GM12874 (cell line): ENCODE results near the gene GMDS.

Experiments
- CTCF ChIP-seq: IDR thresholded peaks from 2 replicates; pipeline ENCODE4 v1.5.1; 2011; ENCODE audit warnings: low read depth, mild to moderate bottlenecking, control low read depth, low read length, moderate library complexity; ENCODE audit not compliant: insufficient read depth

GMDS gene

GRCh38 chr6:1598433-1598832 is 647.0 kb downstream of the GMDS start:
- TF ChIP-seq CTCF = no peak

DNA sequence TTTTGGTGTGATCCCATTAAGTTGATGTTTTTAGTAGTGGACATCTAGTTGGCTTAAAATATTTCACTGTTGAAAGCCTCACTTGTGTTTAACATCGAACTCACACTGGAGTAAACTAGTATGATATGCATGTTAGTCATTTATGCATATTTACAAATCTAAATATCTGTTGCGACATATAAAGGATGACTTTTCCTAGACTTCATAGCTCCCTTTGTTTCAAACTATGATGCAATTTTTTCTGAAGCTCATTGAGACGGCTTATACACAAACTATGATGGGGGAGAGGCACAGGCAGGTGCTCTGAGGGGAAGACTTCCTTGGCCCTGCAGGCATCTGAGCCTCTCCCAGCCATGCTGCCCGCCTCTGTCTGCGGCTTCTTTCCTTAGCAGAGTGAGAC is 647.5 kb downstream of the GMDS start:
- TF ChIP-seq CTCF = no peak

DNA sequence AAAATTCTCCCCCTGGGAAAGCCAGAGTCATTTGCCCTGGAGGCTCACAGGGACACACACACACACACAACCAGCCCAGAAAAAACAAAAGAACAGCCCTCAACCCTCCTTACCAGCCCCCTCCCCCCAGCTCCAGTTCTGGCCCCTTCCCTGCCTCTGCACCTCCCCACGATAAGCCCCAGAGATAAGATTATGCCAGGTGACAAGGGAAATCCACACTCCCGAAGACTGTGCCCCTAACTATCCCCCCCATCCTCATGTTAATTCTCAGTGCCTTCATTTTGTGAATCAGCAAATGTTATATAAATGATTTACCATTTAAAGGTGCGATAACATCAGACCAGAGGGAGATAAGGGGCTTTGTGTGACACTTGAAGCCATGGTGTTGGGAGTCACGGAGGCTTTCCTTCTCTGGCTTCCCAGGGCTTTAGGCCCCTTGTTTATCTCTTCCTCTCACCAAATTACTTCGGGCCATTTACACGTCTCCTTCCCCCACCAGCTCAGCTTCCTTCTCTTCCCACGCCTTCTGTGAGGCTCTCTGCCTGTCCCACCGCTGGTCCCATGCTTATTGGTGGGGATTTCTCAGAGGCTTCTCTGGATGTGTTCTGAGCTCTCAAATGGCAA is 648.2 kb downstream of the GMDS start:
- TF ChIP-seq CTCF = no peak

GRCh38 chr6:1596088-1596852 is 649.1 kb downstream of the GMDS start:
- peak; percentile 92 for TF ChIP-seq CTCF

DNA sequence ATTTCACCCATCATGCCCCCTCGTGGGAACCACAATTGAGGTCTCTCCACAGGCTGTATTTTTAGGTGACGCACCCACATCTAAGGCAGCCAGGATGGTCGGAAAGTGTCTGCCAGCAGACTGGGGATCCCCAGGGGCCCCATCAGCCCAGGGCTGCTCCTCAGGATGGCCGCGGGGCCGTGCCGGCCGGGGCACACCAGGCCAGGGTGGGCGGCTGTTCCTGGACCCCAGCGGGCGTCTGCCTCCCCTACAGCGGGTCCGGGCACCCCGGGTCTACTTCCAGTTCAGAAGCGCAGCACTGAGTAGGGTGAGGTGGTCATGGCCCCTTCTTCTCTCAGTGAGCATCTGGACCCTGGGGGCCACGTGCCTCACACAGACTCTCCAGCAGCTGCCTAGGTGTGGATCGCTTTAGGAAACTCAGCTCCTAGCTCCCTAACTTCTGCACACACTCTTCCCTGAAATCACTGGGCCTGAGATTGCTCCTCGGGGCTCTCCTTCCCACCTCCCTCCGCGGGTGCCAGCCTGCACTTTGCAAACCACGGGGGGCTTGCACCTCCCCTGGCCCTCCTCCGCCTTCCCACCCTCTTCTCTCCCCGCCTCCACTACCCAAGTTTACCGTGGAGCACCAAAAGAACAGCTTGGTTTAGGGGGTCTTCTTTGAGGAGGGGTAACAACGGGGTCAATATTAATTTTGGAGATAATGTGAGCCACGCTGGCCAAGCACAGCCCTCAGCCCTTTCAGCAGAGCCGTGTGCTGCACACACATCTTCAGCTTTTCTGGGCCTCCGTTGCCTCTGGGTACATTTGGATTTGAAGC is 649.9 kb downstream of the GMDS start:
- TF ChIP-seq CTCF = no peak

DNA sequence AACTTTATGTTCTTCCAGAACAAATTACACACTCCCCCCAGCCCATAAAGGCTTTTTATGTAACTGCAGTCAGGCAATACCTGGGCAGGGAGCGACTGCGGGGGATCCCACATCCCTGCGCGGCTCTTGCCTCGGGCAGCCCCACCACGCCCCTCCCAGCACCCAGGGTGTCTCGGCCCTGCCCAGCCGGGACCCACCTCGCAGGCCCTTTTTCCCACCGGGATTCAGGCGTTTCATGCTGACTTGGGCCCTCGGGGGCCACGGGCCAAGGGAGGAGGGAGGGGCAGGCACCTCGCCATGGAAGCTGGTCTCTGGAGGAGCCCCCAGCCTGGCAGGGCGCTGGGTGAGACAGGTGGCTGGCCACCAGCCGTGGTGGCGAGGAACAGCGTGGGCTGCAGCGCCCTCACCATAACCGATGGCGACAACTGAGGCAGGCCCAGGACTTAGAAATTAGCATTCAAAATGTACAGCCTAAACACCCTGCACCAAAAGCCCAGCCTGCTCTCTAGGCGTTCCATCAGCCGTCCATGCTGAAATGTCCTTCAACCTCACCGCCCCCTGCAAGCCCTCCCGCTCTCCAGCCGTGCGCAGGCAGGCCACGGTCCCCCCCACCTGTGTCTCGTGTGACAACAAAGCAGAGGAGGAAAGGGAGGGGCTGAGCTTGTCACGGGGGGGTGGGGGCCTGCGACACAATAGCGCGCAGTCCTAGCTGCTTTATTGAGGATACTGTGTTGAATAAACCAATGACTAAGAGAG is 650.8 kb downstream of the GMDS start:
- TF ChIP-seq CTCF = no peak

DNA sequence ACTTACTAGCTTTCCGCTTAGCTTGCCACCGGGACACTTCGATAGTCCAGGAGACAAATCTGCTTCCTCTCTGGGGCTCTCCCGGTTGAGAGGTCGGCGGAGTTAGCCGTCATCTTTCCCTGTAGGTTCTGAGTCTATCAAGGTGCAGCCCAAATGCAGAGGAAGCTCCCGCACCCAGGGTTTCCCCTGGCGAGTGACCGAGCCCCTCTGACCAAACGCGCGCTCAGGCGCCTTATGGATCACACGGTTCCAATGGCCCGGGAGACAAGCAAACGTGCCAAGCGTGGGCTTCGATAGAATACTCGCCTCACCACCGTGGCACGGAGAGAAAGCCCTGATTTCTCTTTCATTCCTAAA is 651.5 kb downstream of the GMDS start:
- no peak for TF ChIP-seq CTCF
